Activated CD4-positive, alpha-beta memory T cell treated with anti-CD3 and anti-CD28 coated beads, Interleukin-2, amount 10 ng/mL, durations not matched to agents 7 days and 5 days (primary cell): ENCODE measurements around the gene CIB2. TPM values are rescaled to one million over a fixed set of nuclear protein-coding genes. Genes with fewer than 3 reads are reported as not detected.
A peak's percentile ranks its signal among the peaks of the same experiment; 100 is the strongest.

ENCODE experiments used
- CTCF ChIA-PET: fragments of 350-600 bp; sonication (Branson Sonifier 250); formaldehyde crosslinking; loops from one replicate; lab custom pipeline; 2021; ENCODE audit warnings: antibody characterized with exemption, inconsistent platforms; lab: Charles Lee
- POLR2A ChIA-PET: fragments of 350-600 bp; sonication (Branson Sonifier 250); formaldehyde crosslinking; loops from one replicate; lab custom pipeline; 2021; ENCODE audit warnings: antibody characterized with exemption; lab: Charles Lee
- DNase-seq: peaks from one replicate; pipeline ENCODE4 v3.0.0-alpha.2; 2020
- H3K27ac Mint-ChIP-seq: one replicate; pipeline ENCODE4 v1.8.0; 2021; ENCODE audit warnings: mild to moderate bottlenecking, mixed read lengths
- H3K27me3 Mint-ChIP-seq: one replicate; pipeline ENCODE4 v1.8.0; 2021; ENCODE audit warnings: mixed read lengths
- H3K36me3 Mint-ChIP-seq: one replicate; pipeline ENCODE4 v1.8.0; 2021; ENCODE audit warnings: low read depth, mixed read lengths
- H3K4me1 Mint-ChIP-seq: one replicate; pipeline ENCODE4 v1.8.0; 2021; ENCODE audit warnings: mixed read lengths
- H3K4me3 Mint-ChIP-seq: one replicate; pipeline ENCODE4 v1.8.0; 2021; ENCODE audit warnings: mild to moderate bottlenecking, mixed read lengths
- H3K9me3 Mint-ChIP-seq: one replicate; pipeline ENCODE4 v1.8.0; 2021; ENCODE audit warnings: mixed read lengths
- total RNA-seq, 2 experiments: library from RNA; stranded (reverse); gene quantifications; one replicate each; pipeline ENCODE4 v1.2.3, GENCODE V29; 2021

Gene CIB2
- total RNA-seq, 2 experiments from 2014 or later = 0.91 to 1.1 TPM

GRCh38 chr15:78088773-78089080, 42.5 kb downstream of the CIB2 start:
- DNase-seq = no peak
- H3K4me3 Mint-ChIP-seq = no peak overlapping the region
- ChIA-PET CTCF (no interaction called here), POLR2A (interaction anchor here (0.6 kb wide), 1 partner anchor 17 kb away, joined by 3 read pairs; no protein-coding TSS in a partner anchor)
- H3K27me3 Mint-ChIP-seq = peaks cover 2% of the 10 kb centered on the region
- H3K36me3 Mint-ChIP-seq = no peaks in the 10 kb centered on the region
- H3K9me3 Mint-ChIP-seq = peaks cover 5% of the 10 kb centered on the region
- peaks cover 39% of the 10 kb centered on the region for H3K4me1 Mint-ChIP-seq
- H3K27ac Mint-ChIP-seq = no peak overlapping the region

- no peak overlapping the region for H3K4me3 Mint-ChIP-seq
- CTCF ChIA-PET = interaction anchor here (1.2 kb wide), 1 partner anchor 20 kb away, joined by 4 read pairs; no protein-coding TSS in a partner anchor
- POLR2A ChIA-PET = interaction anchor here (0.6 kb wide), 1 partner anchor 18 kb away, joined by 3 read pairs; no protein-coding TSS in a partner anchor
- peaks cover 2% of the 10 kb centered on the region for H3K27me3 Mint-ChIP-seq
- H3K27ac Mint-ChIP-seq = no peak overlapping the region
- H3K9me3 Mint-ChIP-seq = peaks cover 5% of the 10 kb centered on the region
- DNase-seq = no peak
- no peaks in the 10 kb centered on the region for H3K36me3 Mint-ChIP-seq
- peaks cover 38% of the 10 kb centered on the region for H3K4me1 Mint-ChIP-seq
Measured at GRCh38 chr15:78087951-78088772, 43.1 kb downstream of the CIB2 start.

- Mint-ChIP-seq H3K27me3 (peaks cover 2% of the 10 kb centered on the region), H3K4me3 (no peak overlapping the region), H3K9me3 (peaks cover 3% of the 10 kb centered on the region), H3K36me3 (no peaks in the 10 kb centered on the region), H3K4me1 (peaks cover 32% of the 10 kb centered on the region), H3K27ac (no peak overlapping the region)
- ChIA-PET POLR2A (no interaction called here), CTCF (interaction anchor here (0.6 kb wide), 1 partner anchor 28 kb away, joined by 3 read pairs; no protein-coding TSS in a partner anchor)
- no peak for DNase-seq
Measured at GRCh38 chr15:78085928-78086327, 45.3 kb downstream of the CIB2 start.

GRCh38 chr15:78084449-78084750, 46.8 kb downstream of the CIB2 start:
- ChIA-PET CTCF (no interaction called here), POLR2A (interaction anchor here (1.0 kb wide), 1 partner anchor 9 kb away, joined by 4 read pairs; the partner anchor contains the start of gene SH2D7)
- DNase-seq = no peak
- Mint-ChIP-seq H3K9me3 (no peaks in the 10 kb centered on the region), H3K36me3 (no peaks in the 10 kb centered on the region), H3K4me1 (peaks cover 31% of the 10 kb centered on the region), H3K27me3 (no peaks in the 10 kb centered on the region), H3K27ac (no peak overlapping the region), H3K4me3 (no peak overlapping the region)

DNA sequence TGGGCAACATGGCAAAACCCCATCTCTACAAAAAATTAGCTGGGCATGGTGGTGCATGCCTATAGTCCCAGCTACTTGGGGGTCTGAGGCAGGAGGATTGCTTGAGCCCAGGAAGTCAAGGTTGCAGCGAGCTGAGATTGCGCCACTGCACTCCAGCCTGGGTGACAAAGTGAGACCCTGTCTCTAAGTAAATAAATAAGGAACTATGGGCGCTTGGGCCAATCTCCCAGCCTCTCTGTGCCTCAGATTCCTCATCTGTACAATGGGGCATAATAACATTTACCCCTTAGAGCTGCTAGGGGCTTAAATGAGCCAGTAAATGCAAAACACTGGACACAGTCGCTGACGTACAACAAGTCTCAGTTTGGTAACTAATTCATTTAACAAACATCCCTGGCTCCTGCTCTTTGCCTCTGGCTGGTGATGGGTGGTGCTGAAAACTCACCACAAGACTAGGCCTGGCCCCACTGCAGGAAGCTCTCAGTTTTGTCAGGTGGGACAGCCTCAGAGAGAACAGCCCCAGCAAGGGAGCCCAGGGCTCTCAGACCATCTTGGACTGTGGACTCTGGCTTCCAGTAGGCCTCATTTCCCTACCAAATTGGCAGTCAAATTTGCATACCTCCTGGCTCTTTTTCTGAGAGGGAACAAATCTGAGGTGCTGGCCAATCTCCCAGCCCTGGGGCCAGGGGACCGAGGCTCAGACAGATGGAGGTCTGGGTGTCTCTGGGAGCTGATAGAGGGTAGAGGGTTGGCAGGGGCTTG, 47.4 kb downstream of the CIB2 start:
- no peaks in the 10 kb centered on the region for H3K27me3 Mint-ChIP-seq
- H3K36me3 Mint-ChIP-seq = no peaks in the 10 kb centered on the region
- peak; percentile 24 for DNase-seq
- POLR2A ChIA-PET = interaction anchor here (1.0 to 1.9 kb wide), 3 partner anchors 9 to 24 kb away, joined by 4 to 7 read pairs (median 4); partner anchors contain the start of gene SH2D7
- CTCF ChIA-PET = interaction anchor here (1.3 kb wide), 1 partner anchor 25 kb away, joined by 6 read pairs; no protein-coding TSS in a partner anchor
- H3K27ac Mint-ChIP-seq = no peak overlapping the region
- H3K4me3 Mint-ChIP-seq = no peak overlapping the region
- no peaks in the 10 kb centered on the region for H3K9me3 Mint-ChIP-seq
- H3K4me1 Mint-ChIP-seq = peaks cover 31% of the 10 kb centered on the region

- Mint-ChIP-seq H3K36me3 (no peaks in the 10 kb centered on the region), H3K9me3 (no peaks in the 10 kb centered on the region), H3K27ac (no peak overlapping the region), H3K4me3 (no peak overlapping the region), H3K27me3 (no peaks in the 10 kb centered on the region), H3K4me1 (peaks cover 32% of the 10 kb centered on the region)
- CTCF ChIA-PET = interaction anchor here (0.8 to 1.3 kb wide), 2 partner anchors 19 to 25 kb away, joined by 3 to 6 read pairs; no protein-coding TSS in a partner anchor
- DNase-seq = no peak
- POLR2A ChIA-PET = interaction anchor here (0.7 to 1.9 kb wide), 3 partner anchors 10 to 25 kb away, joined by 3 to 7 read pairs (median 4); no protein-coding TSS in a partner anchor
Measured at GRCh38 chr15:78083186-78083585, 48.1 kb downstream of the CIB2 start.

DNA sequence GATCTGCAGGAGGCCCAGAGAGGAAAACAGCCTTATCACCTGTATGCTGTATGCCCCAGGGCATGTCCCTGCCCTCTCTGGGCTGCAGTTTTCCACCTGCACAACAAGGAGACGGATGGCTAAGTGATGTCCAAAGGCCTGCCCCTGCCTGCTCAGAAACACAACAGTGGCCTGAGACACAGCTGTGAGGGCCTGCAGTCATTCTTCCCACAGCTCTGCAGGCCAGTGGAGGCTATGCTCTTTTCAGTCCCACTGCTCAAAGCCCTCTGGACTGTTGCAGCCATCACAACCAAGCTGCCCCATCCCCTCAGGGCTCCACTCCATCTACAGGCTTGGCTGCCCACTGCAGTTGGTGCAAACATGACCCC, 48.5 kb downstream of the CIB2 start:
- Mint-ChIP-seq H3K36me3 (no peaks in the 10 kb centered on the region), H3K4me1 (peaks cover 37% of the 10 kb centered on the region), H3K27ac (peak overlapping the region; percentile 11), H3K4me3 (no peak overlapping the region), H3K27me3 (no peaks in the 10 kb centered on the region), H3K9me3 (no peaks in the 10 kb centered on the region)
- no peak for DNase-seq
- ChIA-PET POLR2A (interaction anchor here (0.7 to 1.9 kb wide), 4 partner anchors 11 to 26 kb away, joined by 3 to 7 read pairs (median 5); no protein-coding TSS in a partner anchor), CTCF (interaction anchor here (0.8 to 1.3 kb wide), 3 partner anchors 13 to 26 kb away, joined by 3 to 6 read pairs (median 5); no protein-coding TSS in a partner anchor)

GRCh38 chr15:78082106-78082742, 49.0 kb downstream of the CIB2 start:
- POLR2A ChIA-PET = interaction anchor here (0.9 to 1.9 kb wide), 3 partner anchors 12 to 47 kb away, joined by 3 to 7 read pairs (median 6); no protein-coding TSS in a partner anchor
- no peak overlapping the region for H3K4me3 Mint-ChIP-seq
- peaks cover 37% of the 10 kb centered on the region for H3K4me1 Mint-ChIP-seq
- no peaks in the 10 kb centered on the region for H3K27me3 Mint-ChIP-seq
- H3K27ac Mint-ChIP-seq = peak overlapping the region; percentile 18
- H3K36me3 Mint-ChIP-seq = no peaks in the 10 kb centered on the region
- CTCF ChIA-PET = interaction anchor here (0.8 kb wide), 2 partner anchors 12 to 20 kb away, joined by 3 to 5 read pairs; no protein-coding TSS in a partner anchor
- no peak for DNase-seq
- no peaks in the 10 kb centered on the region for H3K9me3 Mint-ChIP-seq

GRCh38 chr15:78080088-78080460, 51.2 kb downstream of the CIB2 start:
- Mint-ChIP-seq H3K36me3 (peaks cover 15% of the 10 kb centered on the region), H3K4me3 (no peak overlapping the region), H3K27ac (no peak overlapping the region), H3K27me3 (no peaks in the 10 kb centered on the region), H3K9me3 (no peaks in the 10 kb centered on the region), H3K4me1 (peaks cover 48% of the 10 kb centered on the region)
- DNase-seq = no peak
- CTCF ChIA-PET = interaction anchor here (1.0 to 2.8 kb wide), 3 partner anchors 10 to 52 kb away, joined by 3 to 12 read pairs (median 3); no protein-coding TSS in a partner anchor
- POLR2A ChIA-PET = interaction anchor here (1.1 to 1.5 kb wide), 3 partner anchors 11 to 28 kb away, joined by 3 to 4 read pairs (median 3); no protein-coding TSS in a partner anchor

- no peaks in the 10 kb centered on the region for H3K9me3 Mint-ChIP-seq
- no peak for DNase-seq
- ChIA-PET POLR2A (interaction anchor here (1.1 to 1.5 kb wide), 3 partner anchors 10 to 29 kb away, joined by 3 to 4 read pairs (median 3); no protein-coding TSS in a partner anchor), CTCF (interaction anchor here (1.0 to 2.8 kb wide), 5 partner anchors 10 to 52 kb away, joined by 3 to 12 read pairs (median 3); no protein-coding TSS in a partner anchor)
- no peaks in the 10 kb centered on the region for H3K27me3 Mint-ChIP-seq
- H3K4me3 Mint-ChIP-seq = no peak overlapping the region
- no peak overlapping the region for H3K27ac Mint-ChIP-seq
- peaks cover 19% of the 10 kb centered on the region for H3K36me3 Mint-ChIP-seq
- H3K4me1 Mint-ChIP-seq = peaks cover 48% of the 10 kb centered on the region
Measured at GRCh38 chr15:78079298-78080087, 51.8 kb downstream of the CIB2 start.

GRCh38 chr15:78077871-78078210, 53.4 kb downstream of the CIB2 start:
- POLR2A ChIA-PET = interaction anchor here (0.7 to 2.4 kb wide), 8 partner anchors 15 to 38 kb away, joined by 3 to 17 read pairs (median 3); no protein-coding TSS in a partner anchor
- Mint-ChIP-seq H3K9me3 (no peaks in the 10 kb centered on the region), H3K4me3 (peak overlapping the region; percentile 100), H3K27me3 (no peaks in the 10 kb centered on the region), H3K4me1 (peaks cover 48% of the 10 kb centered on the region), H3K27ac (peak overlapping the region; percentile 56), H3K36me3 (peaks cover 25% of the 10 kb centered on the region)
- peak; percentile 14 for DNase-seq
- CTCF ChIA-PET = interaction anchor here (0.9 to 2.8 kb wide), 3 partner anchors 8 to 30 kb away, joined by 4 to 12 read pairs (median 4); no protein-coding TSS in a partner anchor
